Spleen (tissue), 11 donors: Measurements from ENCODE around the gene RAB43. TPM values are rescaled to one million over a fixed set of nuclear protein-coding genes. Genes with fewer than 3 reads are reported as not detected.
"Not testable (repeated sequence)": the region's sequence is repeated elsewhere in the genome, so short reads cannot be mapped to it uniquely, and the experiment has no call there.

Experiments used
- DNase-seq: peaks from one replicate; pipeline ENCODE4 v3.0.0-alpha.2; 2020
- H3K27ac ChIP-seq, 8 donors: fragments of 200-600 bp; sonication (generic) in 7 of 8; 1 replicate in 4 of 8; 2 replicates in 4 of 8; pipeline versions ENCODE4 v1.5.0 to v1.8.0; 2016 to 2021; ENCODE audit warnings: inconsistent platforms in 4 of 8, mild to moderate bottlenecking in 4 of 8, moderate library complexity in 1 of 8
- H3K27me3 ChIP-seq, 7 donors: fragments of 200-600 bp; sonication (generic) in 6 of 7; replicated peaks in 1 of 7; 1 replicate in 4 of 7; 2 replicates in 3 of 7; pipeline versions ENCODE4 v1.5.0 to v1.8.0; 2016 to 2021; ENCODE audit warnings: inconsistent platforms in 3 of 7, mild to moderate bottlenecking in 1 of 7
- H3K36me3 ChIP-seq, 6 donors: fragments of 200-600 bp; sonication (generic) in 5 of 6; 1 replicate in 4 of 6; 2 replicates in 2 of 6; pipeline versions ENCODE4 v1.5.0 to v1.8.0; 2016 to 2021; ENCODE audit warnings: inconsistent platforms in 2 of 6
- H3K4me1 ChIP-seq, 6 donors: fragments of 200-600 bp; sonication (generic) in 5 of 6; 1 replicate in 3 of 6; 2 replicates in 3 of 6; pipeline versions ENCODE4 v1.5.0 to v1.8.0; 2016 to 2021; ENCODE audit warnings: inconsistent platforms in 3 of 6
- H3K4me3 ChIP-seq, 8 donors: fragments of 200-600 bp; sonication (generic) in 7 of 8; 1 replicate in 4 of 8; 2 replicates in 4 of 8; pipeline versions ENCODE4 v1.5.0 to v1.8.0; 2016 to 2021; ENCODE audit warnings: inconsistent platforms in 4 of 8, mild to moderate bottlenecking in 4 of 8, moderate library complexity in 2 of 8
- H3K9me3 ChIP-seq, 8 donors: fragments of 200-600 bp; sonication (generic) in 7 of 8; 1 replicate in 4 of 8; 2 replicates in 4 of 8; pipeline versions ENCODE4 v1.5.0 to v1.8.0; 2016 to 2021; ENCODE audit warnings: inconsistent platforms in 4 of 8
- POLR2A ChIP-seq, 3 donors: fragments of 450-650 bp; IDR thresholded peaks; one replicate each; pipeline ENCODE4 v1.5.1; 2017; ENCODE audit warnings: antibody characterized with exemption in 3 of 3, mild to moderate bottlenecking in 1 of 3
- POLR2AphosphoS5 ChIP-seq, 3 donors: sonication (generic); formaldehyde crosslinking; IDR thresholded peaks; one replicate each; pipeline ENCODE4 v1.5.1; 2017; ENCODE audit warnings: antibody characterized with exemption in 3 of 3
- WGBS, 5 donors: extraction: QIAGEN DNeasy Blood & Tissue Kit in 3 of 5; methylation state at CpG; one replicate each; pipeline versions ENCODE4 v1.1.5 to v1.1.7; 2013 to 2018; 5-methylcytosine and 5-hydroxymethylcytosine counted together
- intact Hi-C: fragments of 100-400 bp; cut with DNase I; formaldehyde crosslinking; loops from one replicate; pipeline ENCODE4 v1.15.0; 2023; ENCODE audit warnings: low total_unique reads
- polyA plus RNA-seq, 3 donors: library from polyadenylated mRNA; stranded (reverse); fragments of 200-250 nt; gene quantifications; one replicate each; pipeline ENCODE4 v1.2.1, GENCODE V29; 2013
- total RNA-seq, 7 donors: library from RNA; depleted of rRNA in 3 of 7; stranded (reverse); fragments of >200 nt in 3 of 7; fragmentation: NEBNext Ultra II Directional in 4 of 7; extraction: Animal tissue kit (Norgen Biotek cat#: 25700) in 4 of 7; gene quantifications; one replicate each; pipeline versions ENCODE4 v1.1.0 to v1.2.1, GENCODE V29; 2016 to 2021
- TF ChIP-seq, protein P1 (sequence below), 11 experiments: fragments of 200-600 bp in 7 of 11; fragments of 450-650 bp in 4 of 11; sonication (generic) in 4 of 11; IDR thresholded peaks in 8 of 11; conservative IDR thresholded peaks in 3 of 11; 1 replicate in 7 of 11; 2 replicates in 4 of 11; pipeline versions ENCODE4 v1.4.0 to v1.8.0; 2016 to 2021; ENCODE audit warnings: antibody characterized with exemption in 11 of 11, inconsistent platforms in 4 of 11, mild to moderate bottlenecking in 1 of 11
- donor health status: healthy with polysubstance abuse.
- donor health status: DM: no; HTN: no; CAD: no; lungs with moderate emphysema.
- donor health status: DM: no; HTN: no; CAD: no.
- donor health status: Bipolar disorder and iron deficiency.
- donor health status: healthy.
- donor health status: DM: no; HTN: no; CAD: no.
- donor health status: DM: yes; HTN: yes; CAD: no.

Gene RAB43
- total and polyA plus RNA-seq, 10 donors, result 3.1 to 49.6 (median 29.7) TPM

- Histone ChIP-seq H3K36me3 (peaks cover 0 to 99% (median 45%) of the 10 kb centered on the region in 6 donors), H3K27me3 (no peaks in the 10 kb centered on the region), H3K4me3 (no peak overlapping the region), H3K9me3 (no peaks in the 10 kb centered on the region), H3K4me1 (no peaks in the 10 kb centered on the region), H3K27ac (no peak overlapping the region)
- intact Hi-C loops, result no loop called here
- TF ChIP-seq POLR2AphosphoS5 (IDR thresholded peaks at IDR 0.05) (no peak), POLR2A (IDR thresholded peaks at IDR 0.05) (no peak)
- TF ChIP-seq, protein P1, sequence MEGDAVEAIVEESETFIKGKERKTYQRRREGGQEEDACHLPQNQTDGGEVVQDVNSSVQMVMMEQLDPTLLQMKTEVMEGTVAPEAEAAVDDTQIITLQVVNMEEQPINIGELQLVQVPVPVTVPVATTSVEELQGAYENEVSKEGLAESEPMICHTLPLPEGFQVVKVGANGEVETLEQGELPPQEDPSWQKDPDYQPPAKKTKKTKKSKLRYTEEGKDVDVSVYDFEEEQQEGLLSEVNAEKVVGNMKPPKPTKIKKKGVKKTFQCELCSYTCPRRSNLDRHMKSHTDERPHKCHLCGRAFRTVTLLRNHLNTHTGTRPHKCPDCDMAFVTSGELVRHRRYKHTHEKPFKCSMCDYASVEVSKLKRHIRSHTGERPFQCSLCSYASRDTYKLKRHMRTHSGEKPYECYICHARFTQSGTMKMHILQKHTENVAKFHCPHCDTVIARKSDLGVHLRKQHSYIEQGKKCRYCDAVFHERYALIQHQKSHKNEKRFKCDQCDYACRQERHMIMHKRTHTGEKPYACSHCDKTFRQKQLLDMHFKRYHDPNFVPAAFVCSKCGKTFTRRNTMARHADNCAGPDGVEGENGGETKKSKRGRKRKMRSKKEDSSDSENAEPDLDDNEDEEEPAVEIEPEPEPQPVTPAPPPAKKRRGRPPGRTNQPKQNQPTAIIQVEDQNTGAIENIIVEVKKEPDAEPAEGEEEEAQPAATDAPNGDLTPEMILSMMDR (IDR thresholded peaks at IDR 0.05 in 8 of 11, conservative IDR thresholded peaks at IDR 0.05 in 3 of 11), result no peak
- DNase-seq, result no peak
Measured at GRCh38 chr3:129144786-129145185, 23.2 kb upstream of the RAB43 start.

- peaks cover 3 to 100% (median 70%) of the 10 kb centered on the region in 6 donors for H3K36me3 ChIP-seq
- intact Hi-C loops, result not testable (repeated sequence)
Measured at GRCh38 chr3:129141011-129141410, 19.4 kb upstream of the RAB43 start.

GRCh38 chr3:129139911-129140310, 18.3 kb upstream of the RAB43 start:
- TF ChIP-seq POLR2AphosphoS5 (IDR thresholded peaks at IDR 0.05), result no peak
- TF ChIP-seq POLR2A (IDR thresholded peaks at IDR 0.05), result no peak
- TF ChIP-seq, protein P1 (IDR thresholded peaks at IDR 0.05 in 8 of 11, conservative IDR thresholded peaks at IDR 0.05 in 3 of 11), result no peak
- Histone ChIP-seq H3K27ac (no peak overlapping the region), H3K9me3 (no peaks in the 10 kb centered on the region), H3K27me3 (no peaks in the 10 kb centered on the region), H3K4me1 (no peaks in the 10 kb centered on the region), H3K4me3 (no peak overlapping the region), H3K36me3 (peaks cover 3 to 100% (median 71%) of the 10 kb centered on the region in 6 donors)
- 66 to 85% (median 82%) methylated on average over 1 of the region's 1 CpG for WGBS, 5 donors
- intact Hi-C loops, result no loop called here
- no peak for DNase-seq

More at GRCh38 chr3:129141011-129141410, 19.4 kb upstream of the RAB43 start:
- WGBS, 5 donors, result 91 to 98% (median 93%) methylated on average over 5 of the region's 5 CpGs
- H3K4me3 ChIP-seq, H3K27ac ChIP-seq, DNase-seq, H3K9me3 ChIP-seq, H3K27me3 ChIP-seq, H3K4me1 ChIP-seq: not testable (repeated sequence)

GRCh38 chr3:129136275-129136674, 14.7 kb upstream of the RAB43 start:
- H3K4me1 ChIP-seq, H3K27me3 ChIP-seq, H3K9me3 ChIP-seq, H3K4me3 ChIP-seq, intact Hi-C loops, H3K27ac ChIP-seq, DNase-seq: not testable (repeated sequence)
- 90 to 94% (median 92%) methylated on average over 10 of the region's 10 CpGs for WGBS, 5 donors
- H3K36me3 ChIP-seq, result peaks cover 8 to 100% (median 86%) of the 10 kb centered on the region in 6 donors

- intact Hi-C loops, result no loop called here
- H3K36me3 ChIP-seq, result peaks cover 5 to 100% (median 94%) of the 10 kb centered on the region in 6 donors
- H3K27ac ChIP-seq, result peak overlapping the region in 4 of 8 donors; percentile 8 to 24 (median 18)
- no peak overlapping the region for H3K4me3 ChIP-seq
- WGBS, 5 donors, result 86 to 90% (median 87%) methylated on average over 4 to 5 of the region's 5 CpGs
- no peaks in the 10 kb centered on the region for H3K27me3 ChIP-seq
- TF ChIP-seq POLR2A (IDR thresholded peaks at IDR 0.05), result no peak
- no peak for TF ChIP-seq POLR2AphosphoS5 (IDR thresholded peaks at IDR 0.05)
- TF ChIP-seq, protein P1 (IDR thresholded peaks at IDR 0.05 in 8 of 11, conservative IDR thresholded peaks at IDR 0.05 in 3 of 11), result no peak
- DNase-seq, result peak; percentile 39
- H3K4me1 ChIP-seq, result no peaks in the 10 kb centered on the region
- no peaks in the 10 kb centered on the region for H3K9me3 ChIP-seq
Measured at GRCh38 chr3:129132097-129132866, 10.7 kb upstream of the RAB43 start.
